Nephron progenitor cell (in vitro differentiated cells): ENCODE results near the gene GSPT2.

ENCODE experiments used
- DNase-seq: peaks from one replicate; pipeline ENCODE4 v3.0.0; 2021
- H3K27ac Mint-ChIP-seq: 2 replicates; pipeline ENCODE4 v1.8.0; 2021; ENCODE audit warnings: mild to moderate bottlenecking, moderate library complexity, mixed read lengths
- H3K27me3 Mint-ChIP-seq: 2 replicates; pipeline ENCODE4 v1.8.0; 2021; ENCODE audit warnings: mild to moderate bottlenecking, low read depth, mixed read lengths; ENCODE audit not compliant: poor library complexity
- H3K36me3 Mint-ChIP-seq: 2 replicates; pipeline ENCODE4 v1.8.0; 2021; ENCODE audit warnings: low read depth, mixed read lengths
- H3K4me1 Mint-ChIP-seq: 2 replicates; pipeline ENCODE4 v1.8.0; 2021; ENCODE audit warnings: mixed read lengths
- H3K4me3 Mint-ChIP-seq: 2 replicates; pipeline ENCODE4 v1.8.0; 2021; ENCODE audit warnings: mild to moderate bottlenecking, moderate library complexity, mixed read lengths
- H3K9me3 Mint-ChIP-seq: 2 replicates; pipeline ENCODE4 v1.8.0; 2021; ENCODE audit warnings: mild to moderate bottlenecking, moderate library complexity, mixed read lengths
- TF ChIP-seq, protein P1 (sequence below): fragments of 200-600 bp; sonication (generic); IDR thresholded peaks from 2 replicates; pipeline ENCODE4 v1.5.0; 2021; ENCODE audit warnings: antibody characterized with exemption

Gene GSPT2

DNA sequence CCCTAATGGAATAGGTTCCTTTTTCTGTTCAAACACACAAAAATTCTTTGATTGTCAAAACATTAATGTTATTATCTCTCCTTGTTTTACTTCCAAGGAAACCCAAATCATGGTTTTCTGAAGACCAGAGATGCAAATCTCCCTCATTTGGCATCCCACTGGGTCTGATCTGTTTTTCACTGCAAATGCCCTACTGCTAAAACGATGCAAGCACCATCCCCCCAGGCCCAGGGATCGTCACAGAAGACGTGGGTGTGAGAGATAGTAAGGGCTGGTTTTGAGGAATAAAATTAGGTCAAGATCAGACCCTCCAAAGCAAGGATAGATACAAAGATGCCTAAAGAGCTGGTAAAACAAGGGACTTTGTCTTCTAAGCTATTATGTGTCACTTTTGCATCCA is 33.6 kb downstream of the GSPT2 start:
- no peak overlapping the region for H3K27ac Mint-ChIP-seq
- H3K4me3 Mint-ChIP-seq = no peak overlapping the region
- no peak for DNase-seq
- H3K4me1 Mint-ChIP-seq = no peaks in the 10 kb centered on the region
- H3K36me3 Mint-ChIP-seq = no peaks in the 10 kb centered on the region
- TF ChIP-seq, protein P1, sequence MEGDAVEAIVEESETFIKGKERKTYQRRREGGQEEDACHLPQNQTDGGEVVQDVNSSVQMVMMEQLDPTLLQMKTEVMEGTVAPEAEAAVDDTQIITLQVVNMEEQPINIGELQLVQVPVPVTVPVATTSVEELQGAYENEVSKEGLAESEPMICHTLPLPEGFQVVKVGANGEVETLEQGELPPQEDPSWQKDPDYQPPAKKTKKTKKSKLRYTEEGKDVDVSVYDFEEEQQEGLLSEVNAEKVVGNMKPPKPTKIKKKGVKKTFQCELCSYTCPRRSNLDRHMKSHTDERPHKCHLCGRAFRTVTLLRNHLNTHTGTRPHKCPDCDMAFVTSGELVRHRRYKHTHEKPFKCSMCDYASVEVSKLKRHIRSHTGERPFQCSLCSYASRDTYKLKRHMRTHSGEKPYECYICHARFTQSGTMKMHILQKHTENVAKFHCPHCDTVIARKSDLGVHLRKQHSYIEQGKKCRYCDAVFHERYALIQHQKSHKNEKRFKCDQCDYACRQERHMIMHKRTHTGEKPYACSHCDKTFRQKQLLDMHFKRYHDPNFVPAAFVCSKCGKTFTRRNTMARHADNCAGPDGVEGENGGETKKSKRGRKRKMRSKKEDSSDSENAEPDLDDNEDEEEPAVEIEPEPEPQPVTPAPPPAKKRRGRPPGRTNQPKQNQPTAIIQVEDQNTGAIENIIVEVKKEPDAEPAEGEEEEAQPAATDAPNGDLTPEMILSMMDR = no peak
- H3K27me3 Mint-ChIP-seq = peaks cover 3% of the 10 kb centered on the region
- peaks cover 15% of the 10 kb centered on the region for H3K9me3 Mint-ChIP-seq

DNA sequence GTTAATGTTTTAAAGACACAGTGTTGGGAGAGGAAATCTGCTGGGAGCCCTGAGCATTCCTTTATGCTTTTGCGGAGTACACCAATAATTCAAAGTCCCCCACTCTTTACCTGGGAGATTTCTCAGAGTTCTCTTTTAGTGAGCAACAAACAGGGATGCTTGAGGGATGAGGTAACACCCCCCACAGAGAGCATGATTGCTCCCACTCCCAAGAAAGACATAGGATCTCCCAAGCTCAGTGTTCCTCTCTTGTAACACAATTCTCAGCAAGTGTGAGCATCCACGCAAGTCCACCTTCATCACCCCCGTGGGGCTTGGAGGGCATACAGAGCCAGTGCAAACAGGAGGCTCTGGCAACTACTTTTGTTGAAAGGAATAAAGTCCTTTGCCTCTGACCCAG is 36.1 kb downstream of the GSPT2 start:
- TF ChIP-seq, protein P1 = no peak
- H3K36me3 Mint-ChIP-seq = no peaks in the 10 kb centered on the region
- H3K27ac Mint-ChIP-seq = no peak overlapping the region
- H3K27me3 Mint-ChIP-seq = peaks cover 6% of the 10 kb centered on the region
- no peak overlapping the region for H3K4me3 Mint-ChIP-seq
- peaks cover 15% of the 10 kb centered on the region for H3K9me3 Mint-ChIP-seq
- no peak for DNase-seq
- no peaks in the 10 kb centered on the region for H3K4me1 Mint-ChIP-seq

- no peak for DNase-seq
- H3K4me1 Mint-ChIP-seq = no peaks in the 10 kb centered on the region
- no peaks in the 10 kb centered on the region for H3K36me3 Mint-ChIP-seq
- peaks cover 14% of the 10 kb centered on the region for H3K27me3 Mint-ChIP-seq
- TF ChIP-seq, protein P1 = no peak
- no peak overlapping the region for H3K27ac Mint-ChIP-seq
- H3K4me3 Mint-ChIP-seq = no peak overlapping the region
- H3K9me3 Mint-ChIP-seq = peaks cover 36% of the 10 kb centered on the region
Observed at GRCh38 chrX:51795136-51795535, 51.9 kb downstream of the GSPT2 start.
